GM21723 (cell line): ENCODE results near the gene RANBP1.

ENCODE experiments used
- ATAC-seq: cut with Tn5 transposase; IDR thresholded peaks from one replicate; pipeline ENCODE4 v1.9.1; 2021; ENCODE audit warnings: mild to moderate bottlenecking, moderate library complexity; ENCODE audit not compliant: unreplicated experiment

The RANBP1 gene

DNA sequence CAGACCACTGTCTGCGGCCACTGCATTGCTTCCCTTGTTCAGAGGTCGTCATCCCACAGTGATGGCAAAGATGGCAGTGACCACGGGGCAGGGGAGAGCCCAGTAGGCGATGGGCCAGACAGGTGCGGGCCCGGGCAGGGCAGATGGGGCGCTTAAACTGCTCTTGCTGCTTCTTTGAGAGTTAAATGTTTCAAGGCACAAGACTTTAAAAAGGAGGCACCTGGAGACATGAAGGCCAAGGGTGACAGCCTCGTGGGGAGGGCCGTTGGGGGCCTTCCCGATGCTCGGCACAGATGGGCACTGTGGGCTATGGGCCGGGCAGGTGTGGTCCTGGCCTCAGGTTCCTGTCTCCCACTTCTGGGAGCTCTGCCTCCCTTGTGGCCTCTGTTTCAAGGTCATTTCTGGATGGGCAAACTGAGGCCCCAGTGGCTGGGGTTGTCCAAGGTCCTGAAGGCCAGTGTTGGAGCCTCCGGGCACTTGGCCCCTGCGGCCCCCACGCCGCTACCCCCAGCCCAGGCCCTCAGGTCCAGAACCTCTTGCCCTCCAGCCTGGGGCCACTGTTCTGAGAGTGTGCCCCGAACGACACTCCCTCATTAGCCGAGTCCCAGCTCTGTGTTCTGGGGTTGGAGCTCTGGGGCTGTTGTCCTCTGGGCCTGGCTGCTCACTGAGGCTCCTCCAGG, 51.9 kb downstream of the RANBP1 start:
- no peak for ATAC-seq

DNA sequence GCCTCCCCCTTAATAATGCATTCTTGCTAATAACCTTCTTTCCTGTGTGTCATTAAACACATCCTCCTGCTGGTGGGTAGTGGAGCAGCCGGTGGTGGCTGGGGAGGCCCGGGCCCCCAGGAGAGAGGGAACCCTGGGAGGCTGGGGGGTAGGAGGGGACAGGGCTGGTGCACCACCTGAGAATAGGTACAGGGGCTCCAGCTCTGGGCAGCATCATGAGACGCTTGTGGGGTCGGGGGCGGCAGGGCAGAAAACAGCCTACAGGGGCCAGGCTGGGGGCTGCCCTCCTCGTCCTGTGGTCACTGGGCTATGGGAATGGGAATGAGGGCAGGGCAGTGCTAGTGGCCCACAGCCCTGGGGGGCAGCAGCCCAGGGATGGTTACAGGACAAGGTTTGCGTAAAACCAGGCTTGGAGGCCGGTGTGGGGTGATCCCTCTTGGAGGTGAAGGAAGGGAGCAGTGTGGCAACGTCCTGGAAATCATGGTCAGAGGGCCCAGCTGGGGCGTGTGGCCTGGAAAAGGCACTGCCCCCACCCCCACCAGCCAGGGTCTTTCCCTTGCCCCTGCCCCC, 53.4 kb downstream of the RANBP1 start:
- no peak for ATAC-seq

DNA sequence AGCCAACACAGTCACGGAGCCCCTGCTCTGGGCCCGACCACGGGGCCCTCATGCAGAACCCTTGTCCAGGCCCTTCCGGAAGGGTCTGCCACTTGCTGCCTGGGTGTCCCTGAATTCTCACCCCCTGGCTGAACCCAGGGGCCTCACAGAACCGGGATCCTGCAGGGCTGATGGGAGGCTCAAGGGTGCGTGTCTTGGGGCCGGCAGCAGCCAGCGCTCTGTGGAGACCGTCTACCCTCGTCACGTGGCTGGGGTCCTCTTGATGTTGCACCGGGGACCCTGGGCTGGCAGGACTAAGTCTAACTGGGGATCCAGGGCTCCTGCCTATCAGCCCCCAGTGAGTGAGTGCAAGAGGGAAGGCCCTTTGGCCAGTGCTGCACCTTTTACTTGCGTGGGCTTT, 54.3 kb downstream of the RANBP1 start:
- ATAC-seq, result no peak

DNA sequence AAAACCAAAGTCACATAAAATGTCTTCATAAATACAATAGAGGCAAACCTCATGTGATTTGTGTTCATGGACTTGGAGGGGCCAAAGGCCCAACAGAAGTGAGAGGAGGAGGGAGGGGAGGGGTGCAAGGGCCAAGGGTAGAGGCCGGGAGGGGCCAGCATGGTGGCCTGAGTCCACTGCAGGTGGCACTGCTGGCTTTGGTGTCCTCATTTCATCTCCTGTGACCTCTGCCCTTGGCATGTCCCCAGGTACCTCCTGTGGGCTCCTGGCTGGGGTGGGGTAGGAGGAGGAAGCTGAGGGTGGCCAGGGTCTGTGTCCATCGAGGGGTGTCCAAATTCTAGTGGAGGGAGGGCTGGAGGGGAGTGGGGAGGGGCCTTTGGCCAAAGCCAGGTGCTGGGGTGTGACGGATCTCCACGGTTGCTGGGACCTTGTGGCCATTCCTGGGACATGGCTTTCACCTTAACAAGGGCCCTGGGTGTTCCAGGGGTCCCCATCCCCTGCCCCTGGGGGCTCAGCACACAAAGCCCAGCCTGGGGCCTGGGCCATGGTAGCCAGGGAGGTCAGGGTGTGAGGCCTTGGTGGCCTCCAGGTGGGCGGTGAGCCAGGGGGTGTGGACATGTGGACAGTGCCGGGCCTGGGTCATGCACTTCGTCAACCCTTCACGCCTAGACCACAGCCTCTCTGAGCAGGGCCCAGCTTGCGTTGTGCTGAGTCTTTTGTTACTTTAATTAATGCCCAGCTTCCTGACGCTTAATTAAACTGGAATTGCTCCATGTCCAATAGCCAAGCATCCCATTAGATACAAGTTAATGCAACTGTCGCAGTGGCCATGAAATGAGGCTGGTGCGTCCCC, 55.6 kb downstream of the RANBP1 start:
- no peak for ATAC-seq

DNA sequence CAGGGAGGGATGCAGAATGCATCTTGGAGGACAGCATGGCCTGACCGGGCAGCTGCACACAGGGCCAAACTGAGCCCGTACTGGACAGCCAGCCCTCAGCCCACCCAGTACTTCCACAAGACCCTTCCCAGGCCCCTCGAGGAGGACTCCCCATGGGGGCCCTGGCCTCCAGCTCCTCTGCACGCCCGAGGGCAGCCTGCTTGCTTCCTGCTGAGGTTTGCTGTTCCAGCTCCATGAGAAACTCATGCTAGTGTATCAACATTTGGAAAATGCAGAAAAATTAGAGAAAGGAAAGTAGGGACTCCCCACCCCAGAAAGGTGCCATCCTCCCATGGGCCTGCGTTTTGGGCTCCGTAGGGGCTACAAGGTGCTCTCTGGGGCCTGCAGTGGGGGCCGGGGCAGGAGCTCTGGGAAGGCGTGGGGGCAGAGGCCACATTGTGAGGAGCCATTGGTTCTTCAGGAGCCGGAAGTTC, 56.3 kb downstream of the RANBP1 start:
- no peak for ATAC-seq

GRCh38 chr22:20173246-20173645, 57.3 kb downstream of the RANBP1 start:
- no peak for ATAC-seq

GRCh38 chr22:20173772-20174171, 57.9 kb downstream of the RANBP1 start:
- no peak for ATAC-seq

GRCh38 chr22:20174785-20175596, 59.1 kb downstream of the RANBP1 start:
- ATAC-seq, result no peak

DNA sequence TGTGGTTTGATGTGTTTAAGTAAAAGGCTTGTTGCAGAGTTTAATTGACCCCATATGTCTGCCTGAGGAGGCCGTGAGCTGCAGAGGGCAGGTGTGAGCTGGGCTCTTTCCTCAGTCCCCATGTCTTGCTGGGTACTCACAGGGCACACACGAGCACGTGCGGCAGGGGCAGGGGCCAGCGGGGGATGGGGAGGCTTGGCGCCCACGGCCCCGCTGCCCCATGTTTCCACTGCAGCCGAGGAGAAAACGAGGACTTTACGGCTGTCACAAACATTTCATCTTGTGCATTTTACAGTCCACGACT, 59.6 kb downstream of the RANBP1 start:
- ATAC-seq, result no peak

GRCh38 chr22:20176421-20177085, 60.6 kb downstream of the RANBP1 start:
- ATAC-seq, result no peak
